Suppressor macrophage (primary cell): ENCODE measurements around the gene EVA1C.
A peak's percentile ranks its signal among the peaks of the same experiment; 100 is the strongest.
"Not testable (repeated sequence)": the region's sequence is repeated elsewhere in the genome, so short reads cannot be mapped to it uniquely, and the experiment has no call there.

ENCODE experiments used
- DNase-seq, 4 experiments: peaks; one replicate each; pipeline ENCODE4 v3.0.0-alpha.2; 2020 to 2022
- total RNA-seq, 17 experiments: gene quantifications; one replicate each; lab custom pipeline; 2026; ENCODE audit warnings: mixed read lengths in 6 of 17, inconsistent platforms in 3 of 17; lab: John Stamatoyannopoulos, UW

The EVA1C gene
- 0 to 2.6 (median 0.14) reads per million in 17 experiments for total RNA-seq

GRCh38 chr21:32412162-32413014 lies at the start of gene EVA1C:
Gene EVA1C, plus strand, starts transcription at chr21:32412706. Its CDS starts 148 bp downstream, at chr21:32412854.
- peak; percentile 57 to 78 (median 66) for DNase-seq

GRCh38 chr21:32364387-32364786 lies 48.1 kb upstream of the EVA1C start:
- no peak for DNase-seq

GRCh38 chr21:32364796-32365195 lies 47.7 kb upstream of the EVA1C start:
- no peak for DNase-seq

- DNase-seq, result no peak
These were observed 46.3 kb upstream of the EVA1C start for GRCh38 chr21:32366191-32366590.

GRCh38 chr21:32367158-32367557 lies 45.3 kb upstream of the EVA1C start:
- DNase-seq, result no peak

- no peak for DNase-seq
These were observed 44.1 kb upstream of the EVA1C start for GRCh38 chr21:32368386-32368785.

GRCh38 chr21:32368961-32369360 lies 43.5 kb upstream of the EVA1C start:
- DNase-seq, result not testable (repeated sequence)

GRCh38 chr21:32370998-32371766 lies 41.3 kb upstream of the EVA1C start:
- DNase-seq, result peak in 2 of 4 experiments; percentile 20 to 50

- peak; percentile 60 to 83 (median 72) for DNase-seq
These were observed 40.6 kb upstream of the EVA1C start for GRCh38 chr21:32371913-32372314.

- DNase-seq, result no peak
These were observed 39.8 kb upstream of the EVA1C start for GRCh38 chr21:32372755-32373154.

- no peak for DNase-seq
These were observed 35.0 kb upstream of the EVA1C start for GRCh38 chr21:32377506-32377905.

GRCh38 chr21:32377991-32378390 lies 34.5 kb upstream of the EVA1C start:
- no peak for DNase-seq

GRCh38 chr21:32378956-32379355 lies 33.5 kb upstream of the EVA1C start:
- DNase-seq, result no peak

- DNase-seq, result no peak
These were observed 31.6 kb upstream of the EVA1C start for GRCh38 chr21:32380940-32381339.

- DNase-seq, result no peak
These were observed 30.9 kb upstream of the EVA1C start for GRCh38 chr21:32381571-32381970.

- no peak for DNase-seq
These were observed 30.3 kb upstream of the EVA1C start for GRCh38 chr21:32382108-32382644.

GRCh38 chr21:32383812-32384211 lies 28.7 kb upstream of the EVA1C start:
- no peak for DNase-seq

- DNase-seq, result no peak
These were observed 26.2 kb upstream of the EVA1C start for GRCh38 chr21:32386195-32386870.

GRCh38 chr21:32387151-32387550 lies 25.4 kb upstream of the EVA1C start:
- DNase-seq, result no peak

GRCh38 chr21:32388306-32388705 lies 24.2 kb upstream of the EVA1C start:
- no peak for DNase-seq

GRCh38 chr21:32389337-32390015 lies 23.0 kb upstream of the EVA1C start:
- DNase-seq, result no peak
